Panc1 (cell line): ENCODE data around the gene GPR137. TPM values are rescaled to one million over a fixed set of nuclear protein-coding genes. Genes with fewer than 3 reads are reported as not detected.

Experiments
- ATAC-seq: fragments of 200-7000 bp; cut with Tn5 transposase; 2 replicates; pipeline ENCODE4 v1.9.1; 2020; ENCODE audit warnings: mild to moderate bottlenecking, moderate library complexity
- BruUV-seq: library from RNA; stranded (reverse); fragments of 400-500 nt; replicated peaks from 2 replicates; lab custom pipeline; 2021; lab: Mats Ljungman, UMichigan
- CTCF ChIA-PET: fragments of 300-600 bp; sonication (Branson Sonifier 250); formaldehyde crosslinking; loops from one replicate; lab custom pipeline; 2022; ENCODE audit warnings: antibody characterized with exemption; lab: Charles Lee
- POLR2A ChIA-PET: fragments of 300-600 bp; sonication (Branson Sonifier 250); formaldehyde crosslinking; loops from one replicate; lab custom pipeline; 2022; ENCODE audit warnings: antibody characterized with exemption; lab: Charles Lee
- DNase-seq: peaks from one replicate; pipeline ENCODE4 v3.0.0-alpha.2; 2010; ENCODE audit warnings: low read depth, low spot score
- H3K27ac ChIP-seq: 2 replicates; pipeline ENCODE4 v1.5.1; 2011; ENCODE audit warnings: mild to moderate bottlenecking, low read length, inconsistent platforms
- H3K27me3 ChIP-seq: fragments of 200-500 bp; sonication (Bioruptor generic); 2 replicates; pipeline ENCODE4 v1.6.0; 2014; ENCODE audit warnings: low read length, inconsistent platforms; ENCODE audit not compliant: control insufficient read depth, insufficient read depth
- H3K36me3 ChIP-seq: fragments of 200-500 bp; sonication (Bioruptor generic); 2 replicates; pipeline ENCODE4 v1.5.1; 2014; ENCODE audit warnings: inconsistent platforms, mild to moderate bottlenecking, low read length, moderate library complexity; ENCODE audit not compliant: control insufficient read depth, insufficient read depth
- H3K4me1 ChIP-seq: 2 replicates; pipeline ENCODE4 v1.5.1; 2011; ENCODE audit warnings: inconsistent platforms, mild to moderate bottlenecking, low read length, moderate library complexity; ENCODE audit not compliant: control insufficient read depth, insufficient read depth
- H3K4me3 ChIP-seq, 2 experiments: 2 replicates each; pipeline ENCODE4 v1.5.1; 2011 to 2012; ENCODE audit warnings: low read depth in 2 of 2, low read length in 2 of 2, mild to moderate bottlenecking in 2 of 2, inconsistent platforms in 1 of 2, moderate library complexity in 1 of 2
- H3K9me3 ChIP-seq: fragments of 200-500 bp; sonication (Bioruptor generic); 2 replicates; pipeline ENCODE4 v1.5.1; 2014; ENCODE audit warnings: low read depth, mild to moderate bottlenecking, inconsistent platforms, low read length, moderate library complexity; ENCODE audit not compliant: control insufficient read depth, insufficient read depth
- POLR2AphosphoS5 ChIP-seq: IDR thresholded peaks from 2 replicates; pipeline ENCODE4 v1.6.1; 2012; ENCODE audit warnings: mild to moderate bottlenecking, low read depth, low read length, moderate library complexity
- SIN3A ChIP-seq: IDR thresholded peaks from 2 replicates; pipeline ENCODE4 v1.6.1; 2012; ENCODE audit warnings: low read depth, mild to moderate bottlenecking, low read length, moderate library complexity, borderline replicate concordance; ENCODE audit not compliant: insufficient read depth
- TCF7L2 ChIP-seq: IDR thresholded peaks from 2 replicates; pipeline ENCODE4 v1.6.1; 2011; ENCODE audit warnings: mild to moderate bottlenecking, low read depth, low read length, inconsistent platforms
- in situ Hi-C: cut with HindIII; loops from 2 replicates; pipeline ENCODE4 v1.10.0; 2016; ENCODE audit warnings: low sequenced_read_pairs, low pct_unique_long_range_greater_than_20kb
- intact Hi-C: fragments of 100-400 bp; cut with micrococcal nuclease; formaldehyde crosslinking; loops from one replicate; pipeline ENCODE4 v1.10.0; 2022; ENCODE audit not compliant: unreplicated experiment
- total RNA-seq: library from RNA; stranded (reverse); gene quantifications from one replicate; pipeline ENCODE4 v1.2.1, GENCODE V29; 2021; ENCODE audit not compliant: unreplicated experiment
- TF ChIP-seq, protein P1 (sequence below), 2 experiments: IDR thresholded peaks; 2 replicates each; pipeline ENCODE4 v1.6.1; 2011 to 2012; ENCODE audit warnings: low read depth in 2 of 2, control low read depth in 1 of 2, low read length in 1 of 2, mild to moderate bottlenecking in 1 of 2, moderate library complexity in 1 of 2; ENCODE audit not compliant: insufficient read depth in 1 of 2
- TF ChIP-seq, protein P2 (sequence below): fragments of 450-650 bp; IDR thresholded peaks from 2 replicates; pipeline ENCODE4 v1.5.1; 2017; ENCODE audit warnings: mild to moderate bottlenecking

Gene GPR137
- total RNA-seq, 1 experiment from 2014 or later, result 183 TPM

DNA sequence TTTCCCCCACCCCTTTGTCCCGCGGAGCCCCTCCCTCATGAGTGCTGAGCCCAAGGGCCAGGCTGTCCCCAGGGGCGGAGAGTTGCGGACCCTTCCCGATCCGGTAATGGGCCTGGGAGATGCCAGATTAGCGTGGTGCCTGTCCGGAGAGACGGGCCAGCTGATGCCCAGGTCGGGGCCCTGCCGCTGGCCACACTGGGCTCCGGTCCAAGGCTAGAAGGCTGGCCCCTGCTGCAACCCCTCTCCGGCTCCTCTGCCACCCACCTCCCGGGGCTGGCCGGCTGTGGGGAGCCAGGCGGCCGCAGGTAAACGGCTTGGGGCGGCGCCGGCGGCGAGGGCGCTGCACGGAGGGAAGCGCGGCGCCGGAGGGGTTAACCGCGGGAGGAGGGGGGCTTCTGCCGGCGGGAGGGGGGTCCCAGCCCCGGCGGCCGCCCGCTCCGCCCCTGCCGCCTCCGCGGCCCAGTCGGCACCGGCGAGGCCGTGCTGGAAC lies 5.7 kb downstream of the GPR137 start, which contains the start of gene KCNK4:
KCNK4 (plus strand) TSS at position 41 of the 490 bp plus-strand sequence. CDS start 1,717 bp downstream, outside the sequence.
- no peaks in the 10 kb centered on the region for H3K9me3 ChIP-seq
- no TSS peak for BruUV-seq
- intact Hi-C loops, result no loop called here
- peak within 1 kb of the TSS; percentile 35 to 37 for H3K4me3 ChIP-seq
- H3K27ac ChIP-seq, result no peak within 1 kb of the TSS
- DNase-seq (no peak), ATAC-seq (peak; percentile 54)
- TF ChIP-seq POLR2AphosphoS5 (no peak), SIN3A (no peak), TCF7L2 (no peak)
- TF ChIP-seq, protein P1, sequence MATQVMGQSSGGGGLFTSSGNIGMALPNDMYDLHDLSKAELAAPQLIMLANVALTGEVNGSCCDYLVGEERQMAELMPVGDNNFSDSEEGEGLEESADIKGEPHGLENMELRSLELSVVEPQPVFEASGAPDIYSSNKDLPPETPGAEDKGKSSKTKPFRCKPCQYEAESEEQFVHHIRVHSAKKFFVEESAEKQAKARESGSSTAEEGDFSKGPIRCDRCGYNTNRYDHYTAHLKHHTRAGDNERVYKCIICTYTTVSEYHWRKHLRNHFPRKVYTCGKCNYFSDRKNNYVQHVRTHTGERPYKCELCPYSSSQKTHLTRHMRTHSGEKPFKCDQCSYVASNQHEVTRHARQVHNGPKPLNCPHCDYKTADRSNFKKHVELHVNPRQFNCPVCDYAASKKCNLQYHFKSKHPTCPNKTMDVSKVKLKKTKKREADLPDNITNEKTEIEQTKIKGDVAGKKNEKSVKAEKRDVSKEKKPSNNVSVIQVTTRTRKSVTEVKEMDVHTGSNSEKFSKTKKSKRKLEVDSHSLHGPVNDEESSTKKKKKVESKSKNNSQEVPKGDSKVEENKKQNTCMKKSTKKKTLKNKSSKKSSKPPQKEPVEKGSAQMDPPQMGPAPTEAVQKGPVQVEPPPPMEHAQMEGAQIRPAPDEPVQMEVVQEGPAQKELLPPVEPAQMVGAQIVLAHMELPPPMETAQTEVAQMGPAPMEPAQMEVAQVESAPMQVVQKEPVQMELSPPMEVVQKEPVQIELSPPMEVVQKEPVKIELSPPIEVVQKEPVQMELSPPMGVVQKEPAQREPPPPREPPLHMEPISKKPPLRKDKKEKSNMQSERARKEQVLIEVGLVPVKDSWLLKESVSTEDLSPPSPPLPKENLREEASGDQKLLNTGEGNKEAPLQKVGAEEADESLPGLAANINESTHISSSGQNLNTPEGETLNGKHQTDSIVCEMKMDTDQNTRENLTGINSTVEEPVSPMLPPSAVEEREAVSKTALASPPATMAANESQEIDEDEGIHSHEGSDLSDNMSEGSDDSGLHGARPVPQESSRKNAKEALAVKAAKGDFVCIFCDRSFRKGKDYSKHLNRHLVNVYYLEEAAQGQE (IDR thresholded peaks at IDR 0.05; ENCODE audit: insufficient read depth in 1 of 2, low read depth in 2 of 2, low read length in 1 of 2), result no peak
- TF ChIP-seq, protein P2, sequence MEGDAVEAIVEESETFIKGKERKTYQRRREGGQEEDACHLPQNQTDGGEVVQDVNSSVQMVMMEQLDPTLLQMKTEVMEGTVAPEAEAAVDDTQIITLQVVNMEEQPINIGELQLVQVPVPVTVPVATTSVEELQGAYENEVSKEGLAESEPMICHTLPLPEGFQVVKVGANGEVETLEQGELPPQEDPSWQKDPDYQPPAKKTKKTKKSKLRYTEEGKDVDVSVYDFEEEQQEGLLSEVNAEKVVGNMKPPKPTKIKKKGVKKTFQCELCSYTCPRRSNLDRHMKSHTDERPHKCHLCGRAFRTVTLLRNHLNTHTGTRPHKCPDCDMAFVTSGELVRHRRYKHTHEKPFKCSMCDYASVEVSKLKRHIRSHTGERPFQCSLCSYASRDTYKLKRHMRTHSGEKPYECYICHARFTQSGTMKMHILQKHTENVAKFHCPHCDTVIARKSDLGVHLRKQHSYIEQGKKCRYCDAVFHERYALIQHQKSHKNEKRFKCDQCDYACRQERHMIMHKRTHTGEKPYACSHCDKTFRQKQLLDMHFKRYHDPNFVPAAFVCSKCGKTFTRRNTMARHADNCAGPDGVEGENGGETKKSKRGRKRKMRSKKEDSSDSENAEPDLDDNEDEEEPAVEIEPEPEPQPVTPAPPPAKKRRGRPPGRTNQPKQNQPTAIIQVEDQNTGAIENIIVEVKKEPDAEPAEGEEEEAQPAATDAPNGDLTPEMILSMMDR, result no peak
- POLR2A ChIA-PET, result no interaction called here
- CTCF ChIA-PET, result interaction anchor here (1.4 kb wide), 1 partner anchor 10 kb away, joined by 12 read pairs; the partner anchor contains the start of gene CATSPERZ
- in situ Hi-C loops, result no loop called here
- no peaks in the 10 kb centered on the region; the same call in none of the 2 replicates for H3K27me3 ChIP-seq
- H3K36me3 ChIP-seq, result no peaks in the 10 kb centered on the region
- peaks cover 17% of the 10 kb centered on the region for H3K4me1 ChIP-seq

DNA sequence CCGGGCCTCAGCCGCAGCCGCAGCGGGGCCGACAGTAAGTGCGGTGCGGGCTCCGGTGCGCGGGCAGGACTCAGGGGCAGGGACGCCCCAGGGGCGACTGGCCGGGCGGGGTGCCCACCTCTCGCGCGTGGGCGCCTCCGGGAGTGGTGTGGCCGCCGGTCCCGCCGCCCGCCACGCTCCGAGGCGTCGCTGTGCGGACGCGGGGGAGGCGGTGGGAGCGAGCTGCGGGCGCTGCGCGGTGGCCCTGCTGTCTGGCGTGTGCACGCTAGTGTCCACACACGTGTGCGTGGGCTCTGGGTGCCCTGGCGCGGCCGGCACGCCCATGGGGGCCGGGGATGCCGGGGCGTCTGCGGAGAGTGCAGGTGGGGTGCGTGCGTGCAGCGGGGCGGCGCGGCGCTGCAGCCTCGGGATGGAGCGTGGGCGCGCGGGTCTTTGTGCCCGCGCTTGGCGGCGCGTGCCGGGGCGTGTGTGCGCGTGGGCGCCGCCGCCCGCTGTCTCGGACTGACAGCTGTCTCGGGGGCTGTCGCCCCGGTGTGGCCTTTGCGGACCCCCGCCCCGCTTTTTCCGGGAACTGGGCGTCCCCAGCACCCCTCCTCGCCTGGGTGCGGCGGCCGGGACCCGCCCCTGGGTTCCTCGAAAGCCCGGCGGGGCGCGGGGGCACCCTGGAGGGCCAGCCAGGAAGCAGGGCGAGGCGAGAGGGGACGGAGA lies 6.3 kb downstream of the GPR137 start:
- ATAC-seq, result peak; percentile 23; the same call in 1 of the 2 replicates
- intact Hi-C loops, result no loop called here
- ChIA-PET CTCF (interaction anchor here (0.8 to 1.4 kb wide), 3 partner anchors 9 to 57 kb away, joined by 3 to 12 read pairs (median 6); partner anchors contain the start of gene CATSPERZ), POLR2A (interaction anchor here (0.7 kb wide), 1 partner anchor 11 kb away, joined by 4 read pairs; no protein-coding TSS in a partner anchor)
- Histone ChIP-seq H3K4me1 (peaks cover 11% of the 10 kb centered on the region), H3K27ac (no peak overlapping the region), H3K27me3 (no peaks in the 10 kb centered on the region; the same call in none of the 2 replicates), H3K36me3 (no peaks in the 10 kb centered on the region), H3K9me3 (no peaks in the 10 kb centered on the region), H3K4me3 (peak overlapping the region; percentile 11 to 37; a peak in 3 of 4 replicates)
- no TSS peak for BruUV-seq
- in situ Hi-C loops, result no loop called here
- DNase-seq, result no peak
- TF ChIP-seq, protein P1 (IDR thresholded peaks at IDR 0.05; ENCODE audit: insufficient read depth in 1 of 2, low read depth in 2 of 2, low read length in 1 of 2), result no peak
- TF ChIP-seq TCF7L2, result no peak
- no peak for TF ChIP-seq SIN3A
- no peak for TF ChIP-seq POLR2AphosphoS5
